HEK293 (cell line): ENCODE measurements around the gene LANCL2.

ENCODE experiments used
- CTCF ChIA-PET: fragments of 350-600 bp; formaldehyde crosslinking; extraction: SDS; loops from one replicate; lab custom pipeline; 2021; ENCODE audit warnings: antibody characterized with exemption; lab: Yijun Ruan, JAX
- POLR2A ChIA-PET: fragments of 300-600 bp; formaldehyde crosslinking; extraction: SDS; loops from one replicate; lab custom pipeline; 2020; ENCODE audit warnings: antibody characterized with exemption, inconsistent platforms; lab: Yijun Ruan, JAX
- H3K27ac ChIP-seq: fragments of 200-500 bp; sonication (Bioruptor generic); 2 replicates; pipeline ENCODE4 v1.5.1; 2014; ENCODE audit warnings: low read depth, low read length, control low read depth, inconsistent platforms; ENCODE audit errors: extremely low read depth
- H3K36me3 ChIP-seq, 2 experiments: fragments of 200-500 bp in 1 of 2; sonication (Bioruptor generic) in 1 of 2; 1 replicate in 1 of 2; 2 replicates in 1 of 2; pipeline ENCODE4 v1.5.1; 2014 to 2017; ENCODE audit warnings: inconsistent platforms in 2 of 2, low read length in 2 of 2; ENCODE audit not compliant: control insufficient read depth in 2 of 2, insufficient read depth in 1 of 2
- H3K4me1 ChIP-seq: fragments of 200-500 bp; sonication (Bioruptor generic); 2 replicates; pipeline ENCODE4 v1.5.1; 2014; ENCODE audit warnings: mild to moderate bottlenecking, low read length, inconsistent platforms; ENCODE audit not compliant: control insufficient read depth, insufficient read depth
- H3K4me3 ChIP-seq: 2 replicates; pipeline ENCODE4 v1.5.1; 2011; ENCODE audit warnings: low read depth, mild to moderate bottlenecking, control low read depth, low read length, moderate library complexity
- H3K9me3 ChIP-seq: fragments of 200-500 bp; sonication (Bioruptor generic); 2 replicates; pipeline ENCODE4 v1.5.1; 2014; ENCODE audit warnings: low read depth, low read length, inconsistent platforms; ENCODE audit not compliant: control insufficient read depth, insufficient read depth
- KLF1 ChIP-seq: fragments of 450-650 bp; formaldehyde crosslinking; IDR thresholded peaks from 2 replicates; pipeline ENCODE4 v1.5.1; 2016; ENCODE audit warnings: missing biosample characterization, missing genetic modification characterization
- MZF1 ChIP-seq: fragments of 450-650 bp; formaldehyde crosslinking; IDR thresholded peaks from 2 replicates; pipeline ENCODE4 v1.5.1; 2017; ENCODE audit warnings: missing biosample characterization, missing genetic modification characterization, borderline replicate concordance
- PRDM6 ChIP-seq: fragments of 450-650 bp; formaldehyde crosslinking; IDR thresholded peaks from 2 replicates; pipeline ENCODE4 v1.5.1; 2017; ENCODE audit warnings: missing biosample characterization, missing genetic modification characterization
- REST ChIP-seq: fragments of 450-650 bp; formaldehyde crosslinking; IDR thresholded peaks from 2 replicates; pipeline ENCODE4 v1.5.1; 2016; ENCODE audit warnings: missing biosample characterization, missing genetic modification characterization
- ZNF112 ChIP-seq: fragments of 450-650 bp; formaldehyde crosslinking; IDR thresholded peaks from 2 replicates; pipeline ENCODE4 v1.5.0; 2017; ENCODE audit warnings: missing biosample characterization, missing genetic modification characterization
- ZNF114 ChIP-seq: fragments of 450-650 bp; formaldehyde crosslinking; IDR thresholded peaks from 2 replicates; pipeline ENCODE4 v1.5.0; 2017; ENCODE audit warnings: missing biosample characterization, missing genetic modification characterization
- ZNF133 ChIP-seq: fragments of 450-650 bp; formaldehyde crosslinking; IDR thresholded peaks from 2 replicates; pipeline ENCODE4 v1.5.1; 2016; ENCODE audit warnings: missing biosample characterization, missing genetic modification characterization
- ZNF23 ChIP-seq: fragments of 450-650 bp; formaldehyde crosslinking; IDR thresholded peaks from 2 replicates; pipeline ENCODE4 v1.5.1; 2016; ENCODE audit warnings: missing biosample characterization, missing genetic modification characterization, borderline replicate concordance
- ZNF239 ChIP-seq: fragments of 450-650 bp; formaldehyde crosslinking; IDR thresholded peaks from 2 replicates; pipeline ENCODE4 v1.5.1; 2016; ENCODE audit warnings: missing biosample characterization, missing genetic modification characterization
- ZNF274 ChIP-seq, 2 experiments: fragments of 200-500 bp in 1 of 2; fragments of 450-650 bp in 1 of 2; sonication (Bioruptor generic) in 1 of 2; formaldehyde crosslinking in 1 of 2; IDR thresholded peaks; 2 replicates each; pipeline versions ENCODE4 v1.5.1 to v1.6.1; 2014 to 2016; ENCODE audit warnings: borderline replicate concordance in 1 of 2, inconsistent platforms in 1 of 2, low read length in 1 of 2, missing biosample characterization in 1 of 2, missing genetic modification characterization in 1 of 2
- ZNF521 ChIP-seq: fragments of 450-650 bp; formaldehyde crosslinking; IDR thresholded peaks from 2 replicates; pipeline ENCODE4 v1.5.1; 2017; ENCODE audit warnings: missing biosample characterization, mild to moderate bottlenecking, missing genetic modification characterization
- ZNF571 ChIP-seq: fragments of 450-650 bp; formaldehyde crosslinking; IDR thresholded peaks from 2 replicates; pipeline ENCODE4 v1.5.0; 2017; ENCODE audit warnings: missing biosample characterization, missing genetic modification characterization
- ZNF585B ChIP-seq: fragments of 450-650 bp; formaldehyde crosslinking; IDR thresholded peaks from 2 replicates; pipeline ENCODE4 v1.5.1; 2016; ENCODE audit warnings: missing biosample characterization, missing genetic modification characterization
- ZNF658 ChIP-seq: fragments of 450-650 bp; formaldehyde crosslinking; IDR thresholded peaks from 2 replicates; pipeline ENCODE4; 2016; ENCODE audit warnings: missing biosample characterization, missing genetic modification characterization
- ZNF747 ChIP-seq: fragments of 450-650 bp; formaldehyde crosslinking; IDR thresholded peaks from 2 replicates; pipeline ENCODE4 v1.5.1; 2016; ENCODE audit warnings: missing biosample characterization, missing genetic modification characterization
- ZSCAN16 ChIP-seq: fragments of 450-650 bp; formaldehyde crosslinking; IDR thresholded peaks from 2 replicates; pipeline ENCODE4 v1.5.1; 2016; ENCODE audit warnings: missing biosample characterization, missing genetic modification characterization
- ZSCAN30 ChIP-seq: fragments of 450-650 bp; IDR thresholded peaks from 2 replicates; pipeline ENCODE4 v1.5.1; 2018; ENCODE audit warnings: missing biosample characterization, mild to moderate bottlenecking, missing genetic modification characterization, moderate library complexity
- ZSCAN4 ChIP-seq: fragments of 450-650 bp; formaldehyde crosslinking; IDR thresholded peaks from 2 replicates; pipeline ENCODE4 v1.5.1; 2017; ENCODE audit warnings: missing biosample characterization, missing genetic modification characterization
- TF ChIP-seq, protein P1 (sequence below): fragments of 450-650 bp; formaldehyde crosslinking; IDR thresholded peaks from 2 replicates; pipeline ENCODE4 v1.5.1; 2016; ENCODE audit warnings: missing biosample characterization, missing genetic modification characterization
- TF ChIP-seq, protein P2 (sequence below): sonication (generic); formaldehyde crosslinking; IDR thresholded peaks from 2 replicates; pipeline ENCODE4 v1.8.1; 2022; ENCODE audit warnings: mild to moderate bottlenecking, moderate library complexity, missing genetic modification reagents
- TF ChIP-seq, protein P3 (sequence below): IDR thresholded peaks from 2 replicates; pipeline ENCODE4 v1.6.1; 2011; ENCODE audit warnings: mild to moderate bottlenecking, low read depth, low read length, borderline replicate concordance

The LANCL2 gene

GRCh38 chr7:55457801-55458200 lies 92.7 kb downstream of the LANCL2 start:
- ChIA-PET CTCF (no interaction called here), POLR2A (no interaction called here)
- no peak overlapping the region for H3K27ac ChIP-seq
- H3K9me3 ChIP-seq, result no peaks in the 10 kb centered on the region; the same call in 1 of the 2 replicates
- no peaks in the 10 kb centered on the region for H3K4me1 ChIP-seq
- no peak for TF ChIP-seq ZNF571 (tag by site-specific recombination)
- TF ChIP-seq MZF1 (tag by site-specific recombination), result no peak
- no peak for TF ChIP-seq ZNF23
- no peak for TF ChIP-seq ZSCAN4 (tag by site-specific recombination)
- TF ChIP-seq, protein P1, sequence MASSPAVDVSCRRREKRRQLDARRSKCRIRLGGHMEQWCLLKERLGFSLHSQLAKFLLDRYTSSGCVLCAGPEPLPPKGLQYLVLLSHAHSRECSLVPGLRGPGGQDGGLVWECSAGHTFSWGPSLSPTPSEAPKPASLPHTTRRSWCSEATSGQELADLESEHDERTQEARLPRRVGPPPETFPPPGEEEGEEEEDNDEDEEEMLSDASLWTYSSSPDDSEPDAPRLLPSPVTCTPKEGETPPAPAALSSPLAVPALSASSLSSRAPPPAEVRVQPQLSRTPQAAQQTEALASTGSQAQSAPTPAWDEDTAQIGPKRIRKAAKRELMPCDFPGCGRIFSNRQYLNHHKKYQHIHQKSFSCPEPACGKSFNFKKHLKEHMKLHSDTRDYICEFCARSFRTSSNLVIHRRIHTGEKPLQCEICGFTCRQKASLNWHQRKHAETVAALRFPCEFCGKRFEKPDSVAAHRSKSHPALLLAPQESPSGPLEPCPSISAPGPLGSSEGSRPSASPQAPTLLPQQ (tag by site-specific recombination), result no peak
- no peak for TF ChIP-seq ZNF521
- no peak for TF ChIP-seq ZNF239 (tag by site-specific recombination)
- TF ChIP-seq ZNF658, result no peak
- TF ChIP-seq ZNF585B (tag by site-specific recombination), result no peak
- no peak for TF ChIP-seq ZNF133 (tag by site-specific recombination)
- TF ChIP-seq ZNF274 (IDR thresholded peaks at IDR 0.05; ENCODE audit: low read length), result no peak
- no peak for TF ChIP-seq ZNF274 (tag by site-specific recombination; IDR thresholded peaks at IDR 0.05; ENCODE audit: borderline replicate concordance)
- TF ChIP-seq ZNF114 (tag by site-specific recombination), result no peak
- no peak for TF ChIP-seq PRDM6 (tag by site-specific recombination)
- TF ChIP-seq, protein P2, sequence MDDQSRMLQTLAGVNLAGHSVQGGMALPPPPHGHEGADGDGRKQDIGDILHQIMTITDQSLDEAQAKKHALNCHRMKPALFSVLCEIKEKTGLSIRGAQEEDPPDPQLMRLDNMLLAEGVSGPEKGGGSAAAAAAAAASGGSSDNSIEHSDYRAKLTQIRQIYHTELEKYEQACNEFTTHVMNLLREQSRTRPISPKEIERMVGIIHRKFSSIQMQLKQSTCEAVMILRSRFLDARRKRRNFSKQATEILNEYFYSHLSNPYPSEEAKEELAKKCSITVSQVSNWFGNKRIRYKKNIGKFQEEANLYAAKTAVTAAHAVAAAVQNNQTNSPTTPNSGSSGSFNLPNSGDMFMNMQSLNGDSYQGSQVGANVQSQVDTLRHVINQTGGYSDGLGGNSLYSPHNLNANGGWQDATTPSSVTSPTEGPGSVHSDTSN (CRISPR knock-in tag), result no peak
- TF ChIP-seq ZNF112, result no peak
- no peak for TF ChIP-seq ZSCAN30 (tag by site-specific recombination)
- TF ChIP-seq, protein P3, sequence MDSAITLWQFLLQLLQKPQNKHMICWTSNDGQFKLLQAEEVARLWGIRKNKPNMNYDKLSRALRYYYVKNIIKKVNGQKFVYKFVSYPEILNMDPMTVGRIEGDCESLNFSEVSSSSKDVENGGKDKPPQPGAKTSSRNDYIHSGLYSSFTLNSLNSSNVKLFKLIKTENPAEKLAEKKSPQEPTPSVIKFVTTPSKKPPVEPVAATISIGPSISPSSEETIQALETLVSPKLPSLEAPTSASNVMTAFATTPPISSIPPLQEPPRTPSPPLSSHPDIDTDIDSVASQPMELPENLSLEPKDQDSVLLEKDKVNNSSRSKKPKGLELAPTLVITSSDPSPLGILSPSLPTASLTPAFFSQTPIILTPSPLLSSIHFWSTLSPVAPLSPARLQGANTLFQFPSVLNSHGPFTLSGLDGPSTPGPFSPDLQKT, result no peak
- no peak for TF ChIP-seq ZSCAN16 (tag by site-specific recombination)
- TF ChIP-seq, all 188 proteins: peak for 0
- Histone ChIP-seq H3K36me3 (no peaks in the 10 kb centered on the region), H3K4me3 (no peak overlapping the region)

DNA sequence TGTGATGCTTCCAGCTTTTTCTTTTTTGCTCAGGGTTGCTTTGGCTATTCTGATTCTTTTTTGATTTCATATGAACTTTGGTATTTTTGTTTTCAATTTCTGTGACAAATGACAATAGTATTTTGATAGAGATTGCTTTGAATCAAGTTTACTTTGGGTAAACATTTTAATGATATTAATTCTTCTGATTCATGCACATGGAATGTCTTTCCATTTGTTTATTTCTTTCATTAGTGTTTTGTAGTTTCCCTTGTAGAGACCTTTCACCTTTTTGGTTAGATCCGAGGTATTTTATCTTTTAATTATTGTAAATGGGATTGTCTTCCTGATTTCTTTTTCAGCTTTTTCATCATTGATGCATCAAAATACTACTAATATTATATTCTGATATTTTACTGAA lies 93.2 kb downstream of the LANCL2 start:
- CTCF ChIA-PET, result interaction anchor here (1.2 kb wide), 1 partner anchor 135 kb away, joined by 5 read pairs; no protein-coding TSS in a partner anchor
- POLR2A ChIA-PET, result no interaction called here
- Histone ChIP-seq H3K4me1 (no peaks in the 10 kb centered on the region), H3K9me3 (no peaks in the 10 kb centered on the region; the same call in 1 of the 2 replicates), H3K36me3 (no peaks in the 10 kb centered on the region), H3K4me3 (no peak overlapping the region), H3K27ac (no peak overlapping the region)
- TF ChIP-seq KLF1 (no peak), REST (tag by site-specific recombination) (no peak), ZNF747 (tag by site-specific recombination) (no peak)
